ENCODE results near the gene HK2.

DNA sequence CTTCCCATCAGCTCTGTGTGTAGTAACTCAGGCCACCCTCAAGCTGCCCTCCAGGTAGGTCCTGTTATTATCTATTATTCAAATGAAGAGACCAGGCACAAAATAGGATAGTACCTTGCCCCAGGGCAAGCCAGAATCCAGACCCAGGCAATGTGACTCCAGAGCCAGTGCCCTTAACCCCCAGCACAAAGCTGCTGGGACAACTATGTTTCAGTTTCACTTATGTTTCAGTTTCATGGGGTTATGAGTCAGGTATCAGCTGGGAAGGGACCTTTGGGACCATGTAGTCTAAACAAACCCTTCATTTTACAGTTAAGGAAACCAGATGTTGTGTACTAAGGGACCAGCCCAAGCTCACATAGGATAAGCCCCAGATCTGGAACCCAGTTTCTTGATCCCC, 10.0 kb downstream of the HK2 start:
- TF ChIP-seq, protein P1, sequence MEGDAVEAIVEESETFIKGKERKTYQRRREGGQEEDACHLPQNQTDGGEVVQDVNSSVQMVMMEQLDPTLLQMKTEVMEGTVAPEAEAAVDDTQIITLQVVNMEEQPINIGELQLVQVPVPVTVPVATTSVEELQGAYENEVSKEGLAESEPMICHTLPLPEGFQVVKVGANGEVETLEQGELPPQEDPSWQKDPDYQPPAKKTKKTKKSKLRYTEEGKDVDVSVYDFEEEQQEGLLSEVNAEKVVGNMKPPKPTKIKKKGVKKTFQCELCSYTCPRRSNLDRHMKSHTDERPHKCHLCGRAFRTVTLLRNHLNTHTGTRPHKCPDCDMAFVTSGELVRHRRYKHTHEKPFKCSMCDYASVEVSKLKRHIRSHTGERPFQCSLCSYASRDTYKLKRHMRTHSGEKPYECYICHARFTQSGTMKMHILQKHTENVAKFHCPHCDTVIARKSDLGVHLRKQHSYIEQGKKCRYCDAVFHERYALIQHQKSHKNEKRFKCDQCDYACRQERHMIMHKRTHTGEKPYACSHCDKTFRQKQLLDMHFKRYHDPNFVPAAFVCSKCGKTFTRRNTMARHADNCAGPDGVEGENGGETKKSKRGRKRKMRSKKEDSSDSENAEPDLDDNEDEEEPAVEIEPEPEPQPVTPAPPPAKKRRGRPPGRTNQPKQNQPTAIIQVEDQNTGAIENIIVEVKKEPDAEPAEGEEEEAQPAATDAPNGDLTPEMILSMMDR (conservative IDR thresholded peaks at IDR 0.05; ENCODE audit: low read depth, low read length): no peak
- TF ChIP-seq EZH2 (IDR thresholded peaks at IDR 0.05; ENCODE audit: low read length, unreplicated experiment) (no peak), EZH2phosphoT487 (IDR thresholded peaks at IDR 0.05; ENCODE audit: borderline replicate concordance, low read length) (no peak)
